T47D (cell line): Measurements from ENCODE around the gene CHRFAM7A.
"Not testable (repeated sequence)": the region's sequence is repeated elsewhere in the genome, so short reads cannot be mapped to it uniquely, and the experiment has no call there.

ENCODE experiments used
- DNase-seq, 2 experiments: peaks; one replicate each; pipeline versions ENCODE4 v3.0.0 to v3.0.0-alpha.2; 2011 to 2012; ENCODE audit warnings: low read depth in 1 of 2, low spot score in 1 of 2
- in situ Hi-C: cut with HindIII; loops from 2 replicates; pipeline ENCODE4 v1.10.0; 2016; ENCODE audit warnings: low sequenced_read_pairs, low pct_unique_long_range_greater_than_20kb

The CHRFAM7A gene

GRCh38 chr15:30392766-30393663, at the start of gene CHRFAM7A:
CHRFAM7A (minus strand) TSS chr15:30393540; CDS start chr15:30383351, 10,189 bp downstream.
- in situ Hi-C loops: not testable (repeated sequence)

GRCh38 chr15:30438348-30438747, 45.0 kb upstream of the CHRFAM7A start:
- in situ Hi-C loops, DNase-seq: not testable (repeated sequence)

More at GRCh38 chr15:30392766-30393663, at the start of gene CHRFAM7A:
- DNase-seq: not testable (repeated sequence)

- in situ Hi-C loops, DNase-seq: not testable (repeated sequence)
These were observed 42.5 kb upstream of the CHRFAM7A start for GRCh38 chr15:30435878-30436277.

- DNase-seq, in situ Hi-C loops: not testable (repeated sequence)
These were observed 27.4 kb upstream of the CHRFAM7A start for GRCh38 chr15:30420723-30421122.

- DNase-seq, in situ Hi-C loops: not testable (repeated sequence)
These were observed 20.8 kb upstream of the CHRFAM7A start, which contains the start of gene GOLGA8R for GRCh38 chr15:30414160-30414559. GOLGA8R (minus strand) TSS chr15:30414260; CDS start chr15:30414162, 98 bp downstream.

GRCh38 chr15:30407636-30408035, 14.3 kb upstream of the CHRFAM7A start:
- DNase-seq, in situ Hi-C loops: not testable (repeated sequence)

- in situ Hi-C loops, DNase-seq: not testable (repeated sequence)
These were observed 5.6 kb upstream of the CHRFAM7A start for GRCh38 chr15:30398988-30399387.

- in situ Hi-C loops, DNase-seq: not testable (repeated sequence)
These were observed 288 bp upstream of the CHRFAM7A start for GRCh38 chr15:30393664-30393991.

GRCh38 chr15:30386318-30386887, 6.9 kb downstream of the CHRFAM7A start:
- in situ Hi-C loops: not testable (repeated sequence)

GRCh38 chr15:30377082-30377413, 16.3 kb downstream of the CHRFAM7A start:
- DNase-seq, in situ Hi-C loops: not testable (repeated sequence)

More at GRCh38 chr15:30386318-30386887, 6.9 kb downstream of the CHRFAM7A start:
- DNase-seq: not testable (repeated sequence)

GRCh38 chr15:30376375-30377081, 16.8 kb downstream of the CHRFAM7A start:
- DNase-seq, in situ Hi-C loops: not testable (repeated sequence)

GRCh38 chr15:30375872-30376271, 17.5 kb downstream of the CHRFAM7A start:
- DNase-seq, in situ Hi-C loops: not testable (repeated sequence)

- DNase-seq, in situ Hi-C loops: not testable (repeated sequence)
These were observed 18.5 kb downstream of the CHRFAM7A start for GRCh38 chr15:30374862-30375261.

- in situ Hi-C loops, DNase-seq: not testable (repeated sequence)
These were observed 25.1 kb downstream of the CHRFAM7A start for GRCh38 chr15:30368271-30368670.

- in situ Hi-C loops, DNase-seq: not testable (repeated sequence)
These were observed 26.1 kb downstream of the CHRFAM7A start for GRCh38 chr15:30367246-30367645.

GRCh38 chr15:30361404-30361803, 31.9 kb downstream of the CHRFAM7A start:
- DNase-seq, in situ Hi-C loops: not testable (repeated sequence)

- in situ Hi-C loops, DNase-seq: not testable (repeated sequence)
These were observed 32.4 kb downstream of the CHRFAM7A start for GRCh38 chr15:30360990-30361389.

GRCh38 chr15:30355043-30355442, 38.3 kb downstream of the CHRFAM7A start:
- DNase-seq, in situ Hi-C loops: not testable (repeated sequence)
